GM23248 (cell line): ENCODE measurements around the gene RNU5D-1. TPM values are rescaled to one million over a fixed set of nuclear protein-coding genes. Genes with fewer than 3 reads are reported as not detected.
A peak's percentile ranks its signal among the peaks of the same experiment; 100 is the strongest.

Experiments
- DNase-seq: peaks from one replicate; pipeline ENCODE4 v3.0.0-alpha.2; 2015
- H2AFZ ChIP-seq: fragments of 200-600 bp; sonication (generic); 2 replicates; pipeline ENCODE4 v1.6.1; 2016; ENCODE audit warnings: antibody characterized with exemption
- H3F3A ChIP-seq: fragments of 200-600 bp; sonication (generic); 2 replicates; pipeline ENCODE4 v1.6.1; 2016; ENCODE audit warnings: mild to moderate bottlenecking, antibody characterized with exemption, mixed run types; ENCODE audit not compliant: insufficient read depth
- H3K27ac ChIP-seq: fragments of 200-600 bp; sonication (generic); 2 replicates; pipeline ENCODE4 v1.5.1; 2016; ENCODE audit warnings: mild to moderate bottlenecking
- H3K27me3 ChIP-seq: fragments of 200-600 bp; sonication (generic); replicated peaks from 2 replicates; pipeline ENCODE4 v1.6.1; 2016; ENCODE audit warnings: mild to moderate bottlenecking; ENCODE audit not compliant: insufficient read depth
- H3K36me3 ChIP-seq: fragments of 200-600 bp; sonication (generic); 2 replicates; pipeline ENCODE4 v1.6.1; 2016; ENCODE audit warnings: low read depth, mild to moderate bottlenecking
- H3K4me1 ChIP-seq: fragments of 200-600 bp; sonication (generic); 2 replicates; pipeline ENCODE4 v1.6.1; 2016; ENCODE audit warnings: mild to moderate bottlenecking; ENCODE audit not compliant: insufficient read depth
- H3K4me2 ChIP-seq: fragments of 200-600 bp; sonication (generic); one replicate; pipeline ENCODE4 v1.6.1; 2016; ENCODE audit warnings: mild to moderate bottlenecking; ENCODE audit not compliant: unreplicated experiment
- H3K4me3 ChIP-seq: fragments of 200-600 bp; sonication (generic); 2 replicates; pipeline ENCODE4 v1.5.1; 2016; ENCODE audit warnings: mild to moderate bottlenecking
- H3K79me2 ChIP-seq: fragments of 200-600 bp; sonication (generic); 2 replicates; pipeline ENCODE4 v1.6.1; 2016; ENCODE audit warnings: mild to moderate bottlenecking; ENCODE audit not compliant: insufficient read depth
- H3K9ac ChIP-seq: fragments of 200-600 bp; sonication (generic); 2 replicates; pipeline ENCODE4 v1.6.1; 2016; ENCODE audit warnings: mild to moderate bottlenecking
- H3K9me2 ChIP-seq: fragments of 200-600 bp; sonication (generic); 2 replicates; pipeline ENCODE4 v1.6.1; 2016; ENCODE audit warnings: mixed run types, mild to moderate bottlenecking, moderate library complexity; ENCODE audit not compliant: insufficient read depth
- H3K9me3 ChIP-seq: fragments of 200-600 bp; sonication (generic); one replicate; pipeline ENCODE4 v1.6.1; 2017; ENCODE audit warnings: low read depth
- H4K20me1 ChIP-seq: fragments of 200-600 bp; sonication (generic); 2 replicates; pipeline ENCODE4 v1.6.0; 2016; ENCODE audit not compliant: insufficient read depth
- EZH2 ChIP-seq: fragments of 200-600 bp; sonication (generic); IDR thresholded peaks from 2 replicates; pipeline ENCODE4 v1.6.1; 2018; ENCODE audit warnings: antibody characterized with exemption, mild to moderate bottlenecking; ENCODE audit not compliant: insufficient read depth, poor library complexity, severe bottlenecking
- EZH2phosphoT487 ChIP-seq: fragments of 200-600 bp; sonication (generic); IDR thresholded peaks from 2 replicates; pipeline ENCODE4 v1.6.1; 2018; ENCODE audit warnings: antibody characterized with exemption, moderate library complexity, mild to moderate bottlenecking, low read depth; ENCODE audit not compliant: insufficient read depth
- WGBS, 2 experiments: methylation state at CpG; one replicate each; pipeline ENCODE4 v1.1.6; 2015 to 2017; ENCODE audit warnings: low lambda C conversion rate in 2 of 2, low coverage in 1 of 2; ENCODE audit errors: missing lambda C conversion rate in 2 of 2; 5-methylcytosine and 5-hydroxymethylcytosine counted together
- in situ Hi-C: fragments of 300-500 bp; cut with MboI; formaldehyde crosslinking; loops from 2 replicates; pipeline ENCODE4 v1.15.0; 2020
- polyA plus RNA-seq: library from polyadenylated mRNA; unstranded; fragments of >200 nt; fragmentation: Nextera tagmentation; extraction: Ambion mirVana; gene quantifications from 2 replicates; pipeline ENCODE4 v1.2.1, GENCODE V29; 2016
- total RNA-seq: library from RNA; depleted of rRNA; stranded (reverse); fragments of >200 nt; shearing (Covaris generic); gene quantifications from 2 replicates; pipeline ENCODE4 v1.2.3, GENCODE V29; 2014

Gene RNU5D-1
- total and polyA plus RNA-seq, 2 experiments from 2014 or later, result not detected

- 89 to 97% methylated on average over 7 of the region's 7 CpGs for WGBS, 2 experiments
- Histone ChIP-seq H3K4me3 (no peak overlapping the region), H3K9ac (no peak overlapping the region), H3K4me2 (no peak overlapping the region), H3K9me3 (no peaks in the 10 kb centered on the region), H3K79me2 (no peaks in the 10 kb centered on the region), H3K9me2 (no peaks in the 10 kb centered on the region), H3K27me3 (no peaks in the 10 kb centered on the region), H3K36me3 (no peaks in the 10 kb centered on the region), H3F3A (no peaks in the 10 kb centered on the region; the same call in 1 of the 2 replicates), H4K20me1 (no peaks in the 10 kb centered on the region), H2AFZ (peak overlapping the region; percentile 74), H3K27ac (no peak overlapping the region), H3K4me1 (no peaks in the 10 kb centered on the region)
- TF ChIP-seq EZH2 (no peak), EZH2phosphoT487 (no peak)
- in situ Hi-C loops, result no loop called here
- no peak for DNase-seq
Measured at GRCh38 chr1:44714532-44714931, 16.4 kb downstream of the RNU5D-1 start.

GRCh38 chr1:44713321-44713781 lies 17.6 kb downstream of the RNU5D-1 start:
- H3K27me3 ChIP-seq, result no peaks in the 10 kb centered on the region
- H4K20me1 ChIP-seq, result no peaks in the 10 kb centered on the region
- 75% methylated on average over 6 of the region's 6 CpGs for WGBS, 2 experiments
- no peaks in the 10 kb centered on the region for H3K36me3 ChIP-seq
- H3K9me3 ChIP-seq, result no peaks in the 10 kb centered on the region
- no peak overlapping the region for H3K9ac ChIP-seq
- H3K4me3 ChIP-seq, result no peak overlapping the region
- H3K79me2 ChIP-seq, result no peaks in the 10 kb centered on the region
- no peak overlapping the region for H2AFZ ChIP-seq
- no peak for DNase-seq
- no peaks in the 10 kb centered on the region for H3K9me2 ChIP-seq
- no peak overlapping the region for H3K27ac ChIP-seq
- peaks cover 1% of the 10 kb centered on the region for H3F3A ChIP-seq
- TF ChIP-seq EZH2phosphoT487 (no peak), EZH2 (no peak)
- in situ Hi-C loops, result no loop called here
- H3K4me1 ChIP-seq, result 0 out of 2 replicates have a peak, but pooled peaks cover 4% of the 10 kb centered on the region
- H3K4me2 ChIP-seq, result no peak overlapping the region

- 32 to 34% methylated on average over 15 of the region's 15 CpGs for WGBS, 2 experiments
- Histone ChIP-seq H3K9ac (peak overlapping the region; percentile 84), H3K4me2 (peak overlapping the region; percentile 85)
Measured at GRCh38 chr1:44707959-44708831, 22.8 kb downstream of the RNU5D-1 start.

GRCh38 chr1:44707112-44707881 lies 23.7 kb downstream of the RNU5D-1 start:
- Histone ChIP-seq H3F3A (peaks cover 13% of the 10 kb centered on the region), H3K4me3 (peak overlapping the region; percentile 51), H3K9me3 (no peaks in the 10 kb centered on the region), H3K36me3 (no peaks in the 10 kb centered on the region), H3K9ac (peak overlapping the region; percentile 84), H3K27me3 (no peaks in the 10 kb centered on the region), H3K9me2 (no peaks in the 10 kb centered on the region), H2AFZ (peak overlapping the region; percentile 81), H4K20me1 (no peaks in the 10 kb centered on the region), H3K4me1 (peaks cover 23% of the 10 kb centered on the region), H3K4me2 (peak overlapping the region; percentile 85), H3K27ac (peak overlapping the region; percentile 98), H3K79me2 (no peaks in the 10 kb centered on the region)
- TF ChIP-seq EZH2, result no peak
- no peak for TF ChIP-seq EZH2phosphoT487
- 40 to 51% methylated on average over 6 of the region's 6 CpGs for WGBS, 2 experiments
- in situ Hi-C loops, result no loop called here
- DNase-seq, result peak; percentile 97

More at GRCh38 chr1:44707959-44708831, 22.8 kb downstream of the RNU5D-1 start:
- Histone ChIP-seq H3K4me3 (peak overlapping the region; percentile 51; the same call in 1 of the 2 replicates), H2AFZ (peak overlapping the region; percentile 81), H3K9me2 (no peaks in the 10 kb centered on the region), H4K20me1 (no peaks in the 10 kb centered on the region), H3K27me3 (no peaks in the 10 kb centered on the region), H3K79me2 (no peaks in the 10 kb centered on the region), H3K4me1 (peaks cover 23% of the 10 kb centered on the region), H3K9me3 (no peaks in the 10 kb centered on the region), H3F3A (peaks cover 13% of the 10 kb centered on the region), H3K36me3 (no peaks in the 10 kb centered on the region), H3K27ac (peak overlapping the region; percentile 98)
- TF ChIP-seq EZH2 (no peak), EZH2phosphoT487 (no peak)
- DNase-seq, result peak; percentile 87
- in situ Hi-C loops, result no loop called here
